Measurements from ENCODE around the gene TNXB. TPM values are rescaled to one million over a fixed set of nuclear protein-coding genes. Genes with fewer than 3 reads are reported as not detected.

TNXB gene
- total and polyA plus RNA-seq, 3 experiments from 2014 or later, result 2.5 to 4.9 TPM; not detected in 1

- no peaks in the 10 kb centered on the region for H3K9me3 ChIP-seq (ENCODE audit: low read length)
- Mint-ChIP-seq H3K4me3 (peak overlapping the region in 1 of 7 donors; percentile 50), H3K27ac (peak overlapping the region in 3 of 8 donors; percentile 45 to 84 (median 51)), H3K9me3 (no peaks in the 10 kb centered on the region), H3K36me3 (peaks cover 0 to 68% (median 12%) of the 10 kb centered on the region in 3 donors), H3K4me1 (peaks cover 6 to 13% (median 10%) of the 10 kb centered on the region in 3 donors), H3K27me3 (peaks cover 0 to 1% of the 10 kb centered on the region in 2 donors)
- no peak overlapping the region for H3K27ac ChIP-seq (ENCODE audit: low read depth, low read length)
- peaks cover 5% of the 10 kb centered on the region for H3K4me1 ChIP-seq (ENCODE audit: insufficient read depth, low read length)
- CTCF ChIA-PET, result no interaction called here
- peaks cover 42% of the 10 kb centered on the region for H3K36me3 ChIP-seq (ENCODE audit: insufficient read depth, low read length)
- POLR2A ChIA-PET, result no interaction called here
- no peaks in the 10 kb centered on the region for H3K27me3 ChIP-seq (ENCODE audit: insufficient read depth, low read length, poor library complexity, severe bottlenecking)
- no peak overlapping the region for H3K4me3 ChIP-seq (ENCODE audit: low read length)
- DNase-seq, result no peak
Observed at GRCh38 chr6:32115623-32116022, 6.5 kb upstream of the TNXB start.

DNA sequence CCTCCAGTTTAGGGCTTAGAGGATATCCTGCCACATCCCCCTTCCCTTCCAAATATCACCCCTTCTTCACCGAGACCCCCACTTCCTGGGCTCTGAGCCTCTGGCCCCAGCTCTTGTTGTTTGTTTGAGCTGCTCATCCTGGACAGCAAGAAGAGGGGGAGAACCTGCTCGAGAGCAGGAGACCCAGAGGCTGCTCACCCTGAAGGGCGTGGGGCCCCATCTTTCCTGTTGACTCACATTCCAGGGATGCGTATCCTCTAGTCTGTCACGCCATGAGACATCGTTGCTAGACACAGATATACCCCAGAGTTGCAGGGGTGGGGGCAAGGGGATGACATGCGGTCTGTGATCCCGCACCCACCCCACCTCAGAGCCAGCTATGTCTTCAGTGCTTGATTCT lies 5.7 kb upstream of the TNXB start:
- H3K4me3 ChIP-seq (ENCODE audit: low read length), result no peak overlapping the region
- Mint-ChIP-seq H3K27ac (peak overlapping the region in 4 of 8 donors; percentile 68 to 84 (median 77)), H3K9me3 (no peaks in the 10 kb centered on the region), H3K36me3 (peaks cover 0 to 62% (median 12%) of the 10 kb centered on the region in 3 donors), H3K4me3 (no peak overlapping the region), H3K4me1 (peaks cover 6 to 15% (median 10%) of the 10 kb centered on the region in 3 donors), H3K27me3 (peaks cover 0 to 1% of the 10 kb centered on the region in 2 donors)
- peaks cover 40% of the 10 kb centered on the region for H3K36me3 ChIP-seq (ENCODE audit: insufficient read depth, low read length)
- peaks cover 5% of the 10 kb centered on the region for H3K4me1 ChIP-seq (ENCODE audit: insufficient read depth, low read length)
- H3K9me3 ChIP-seq (ENCODE audit: low read length), result no peaks in the 10 kb centered on the region
- CTCF ChIA-PET, result no interaction called here
- POLR2A ChIA-PET, result interaction anchor here (1.0 to 1.4 kb wide), 2 partner anchors 13 to 15 kb away, joined by 3 read pairs; partner anchors contain the start of genes ATF6B and FKBPL
- DNase-seq, result no peak
- H3K27ac ChIP-seq (ENCODE audit: low read depth, low read length), result no peak overlapping the region
- no peaks in the 10 kb centered on the region for H3K27me3 ChIP-seq (ENCODE audit: insufficient read depth, low read length, poor library complexity, severe bottlenecking)

DNA sequence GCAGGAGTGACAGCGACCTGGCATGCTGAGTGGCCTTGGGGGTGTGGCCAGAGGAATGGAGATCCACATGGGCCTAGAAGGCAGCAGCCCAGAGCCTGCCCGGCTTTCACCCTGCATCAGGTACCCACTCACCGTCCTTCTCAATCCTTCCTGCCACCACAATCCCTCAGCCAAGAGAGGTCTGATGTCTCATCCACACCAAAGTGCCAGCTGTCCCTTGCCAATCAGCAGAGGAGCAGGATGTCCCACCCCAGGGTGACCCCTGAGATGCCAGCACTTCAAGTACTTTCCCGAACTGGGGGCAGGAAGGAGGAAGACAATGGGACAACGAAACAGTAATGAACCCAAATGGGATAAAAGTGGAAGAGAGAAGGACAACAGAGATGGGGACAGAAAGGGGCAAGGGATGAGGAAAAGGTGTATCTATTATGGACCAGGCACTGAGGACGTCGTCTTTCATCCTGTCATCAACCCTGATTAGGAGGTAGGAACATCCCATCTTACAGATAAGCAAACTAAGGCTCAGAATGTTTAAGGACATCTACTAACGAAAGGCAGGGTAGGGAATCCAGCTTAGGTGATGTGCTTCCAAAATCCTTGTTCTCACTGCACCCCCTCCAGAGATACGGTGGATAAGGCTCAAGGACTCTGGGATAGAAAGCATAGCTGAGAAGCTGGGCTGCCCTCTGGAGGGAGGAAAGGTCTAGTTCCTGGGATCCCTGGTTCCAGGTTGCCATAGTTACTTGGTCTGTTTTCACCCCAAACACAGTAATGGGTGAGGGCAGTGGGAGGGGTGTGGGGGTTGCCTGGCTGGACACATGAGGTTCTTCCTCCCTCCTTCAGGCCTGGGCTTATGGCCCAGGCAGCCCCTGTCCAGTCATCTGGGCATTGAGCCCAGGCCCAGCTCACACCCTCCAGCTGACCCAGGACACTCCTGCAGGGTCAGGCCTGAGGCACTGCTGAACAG lies 4.5 kb upstream of the TNXB start:
- no peak overlapping the region for H3K27ac ChIP-seq (ENCODE audit: low read depth, low read length)
- no peak overlapping the region for H3K4me3 ChIP-seq (ENCODE audit: low read length)
- Mint-ChIP-seq H3K4me3 (no peak overlapping the region), H3K4me1 (peaks cover 7 to 16% (median 10%) of the 10 kb centered on the region in 3 donors), H3K9me3 (no peaks in the 10 kb centered on the region), H3K36me3 (peaks cover 0 to 50% (median 6%) of the 10 kb centered on the region in 3 donors), H3K27me3 (peaks cover 2 to 3% of the 10 kb centered on the region in 2 donors), H3K27ac (peak overlapping the region in 6 of 8 donors; percentile 32 to 67 (median 55))
- DNase-seq, result no peak
- no peaks in the 10 kb centered on the region for H3K27me3 ChIP-seq (ENCODE audit: insufficient read depth, low read length, poor library complexity, severe bottlenecking)
- POLR2A ChIA-PET, result interaction anchor here (1.0 to 1.4 kb wide), 2 partner anchors 14 to 16 kb away, joined by 3 read pairs; partner anchors contain the start of genes ATF6B and FKBPL
- H3K9me3 ChIP-seq (ENCODE audit: low read length), result no peaks in the 10 kb centered on the region
- H3K36me3 ChIP-seq (ENCODE audit: insufficient read depth, low read length), result peaks cover 29% of the 10 kb centered on the region
- CTCF ChIA-PET, result no interaction called here
- peaks cover 10% of the 10 kb centered on the region for H3K4me1 ChIP-seq (ENCODE audit: insufficient read depth, low read length)

GRCh38 chr6:32112431-32112980 lies 3.4 kb upstream of the TNXB start:
- Mint-ChIP-seq H3K27ac (peak overlapping the region in 6 of 8 donors; percentile 6 to 84 (median 30)), H3K9me3 (no peaks in the 10 kb centered on the region), H3K27me3 (peaks cover 4 to 9% of the 10 kb centered on the region in 2 donors), H3K4me1 (peaks cover 17 to 25% (median 18%) of the 10 kb centered on the region in 3 donors), H3K36me3 (peaks cover 0 to 39% (median 4%) of the 10 kb centered on the region in 3 donors), H3K4me3 (no peak overlapping the region)
- Histone ChIP-seq H3K4me1 (ENCODE audit: insufficient read depth, low read length) (peaks cover 14% of the 10 kb centered on the region), H3K27me3 (ENCODE audit: insufficient read depth, low read length, poor library complexity, severe bottlenecking) (no peaks in the 10 kb centered on the region), H3K4me3 (ENCODE audit: low read length) (no peak overlapping the region), H3K27ac (ENCODE audit: low read depth, low read length) (no peak overlapping the region), H3K36me3 (ENCODE audit: insufficient read depth, low read length) (peaks cover 19% of the 10 kb centered on the region), H3K9me3 (ENCODE audit: low read length) (no peaks in the 10 kb centered on the region)
- DNase-seq, result no peak
- CTCF ChIA-PET, result no interaction called here
- POLR2A ChIA-PET, result no interaction called here

DNA sequence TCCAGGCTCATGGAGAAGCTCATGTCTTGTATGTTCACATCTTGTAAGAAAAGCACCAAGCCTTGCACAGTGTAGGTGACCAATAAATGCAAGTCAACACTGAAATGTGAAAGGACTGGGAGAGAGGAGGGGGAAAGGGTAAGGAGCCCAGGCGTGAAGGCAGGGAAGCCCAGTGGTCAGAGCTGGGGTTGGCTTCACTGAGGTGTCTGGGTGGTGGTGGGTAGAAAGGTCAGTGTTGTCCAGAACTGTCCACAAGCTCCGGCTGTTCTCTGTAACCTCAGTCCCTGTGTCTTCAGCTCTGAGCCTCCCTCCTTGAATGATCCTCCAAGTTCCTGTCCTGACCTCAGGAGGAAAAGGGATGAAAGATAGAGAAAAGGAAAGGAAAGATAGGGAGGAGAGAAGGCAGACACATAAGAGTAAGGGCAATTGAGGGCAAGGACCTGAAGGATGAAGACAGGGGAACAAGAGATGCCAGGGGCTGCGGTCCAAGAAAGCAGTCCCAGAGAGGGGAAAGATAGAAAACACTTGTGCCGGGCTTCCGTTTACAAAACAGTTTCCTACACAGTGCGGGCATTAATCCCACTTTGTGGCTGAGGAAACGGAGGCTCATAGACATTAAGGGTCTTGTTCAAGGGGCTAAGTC lies 2.4 kb upstream of the TNXB start:
- Mint-ChIP-seq H3K27me3 (peaks cover 5 to 19% of the 10 kb centered on the region in 2 donors), H3K4me3 (no peak overlapping the region), H3K27ac (peak overlapping the region in 6 of 8 donors; percentile 43 to 70 (median 62)), H3K4me1 (peaks cover 17 to 27% (median 18%) of the 10 kb centered on the region in 3 donors), H3K9me3 (no peaks in the 10 kb centered on the region), H3K36me3 (peaks cover 0 to 29% (median 4%) of the 10 kb centered on the region in 3 donors)
- CTCF ChIA-PET, result no interaction called here
- Histone ChIP-seq H3K4me3 (ENCODE audit: low read length) (no peak overlapping the region), H3K36me3 (ENCODE audit: insufficient read depth, low read length) (peaks cover 9% of the 10 kb centered on the region), H3K27ac (ENCODE audit: low read depth, low read length) (no peak overlapping the region), H3K27me3 (ENCODE audit: insufficient read depth, low read length, poor library complexity, severe bottlenecking) (no peaks in the 10 kb centered on the region), H3K9me3 (ENCODE audit: low read length) (no peaks in the 10 kb centered on the region), H3K4me1 (ENCODE audit: insufficient read depth, low read length) (peaks cover 14% of the 10 kb centered on the region)
- no peak for DNase-seq
- POLR2A ChIA-PET, result interaction anchor here (0.9 kb wide), 1 partner anchor 16 kb away, joined by 3 read pairs; the partner anchor contains the start of gene ATF6B

DNA sequence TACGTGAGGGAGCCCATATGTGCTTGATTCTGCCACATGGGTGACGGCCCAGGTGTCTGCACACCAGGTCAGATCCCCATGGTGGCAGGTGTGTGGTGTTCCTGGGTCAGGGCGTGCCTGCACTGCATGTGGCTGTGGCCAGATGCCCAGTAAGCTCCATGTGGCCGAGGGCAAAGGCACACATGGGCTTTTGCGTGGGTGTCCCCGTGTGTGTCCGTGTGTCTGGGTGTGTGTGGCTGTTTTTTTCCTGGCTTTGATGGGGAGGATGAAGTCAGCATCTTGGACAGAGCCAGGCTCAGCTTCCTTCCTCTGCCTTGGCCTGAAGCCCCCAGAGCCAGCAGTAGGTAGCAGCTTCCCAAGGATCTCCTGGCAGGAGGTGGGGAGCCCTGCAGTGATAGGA lies 1.5 kb upstream of the TNXB start:
- ChIA-PET POLR2A (interaction anchor here (0.9 kb wide), 1 partner anchor 97 kb away, joined by 10 read pairs; no protein-coding TSS in a partner anchor), CTCF (no interaction called here)

GRCh38 chr6:32109765-32110160 lies 625 bp upstream of the TNXB start:
- POLR2A ChIA-PET, result interaction anchor here (0.9 kb wide), 1 partner anchor 98 kb away, joined by 10 read pairs; no protein-coding TSS in a partner anchor
- H3K9me3 ChIP-seq (ENCODE audit: low read length), result no peaks in the 10 kb centered on the region
- H3K4me1 Mint-ChIP-seq, result peaks cover 17 to 27% (median 18%) of the 10 kb centered on the region in 3 donors
- peaks cover 14% of the 10 kb centered on the region for H3K4me1 ChIP-seq (ENCODE audit: insufficient read depth, low read length)
- DNase-seq, result no peak
- no peak overlapping the region for H3K4me3 Mint-ChIP-seq
- no peak overlapping the region for H3K4me3 ChIP-seq (ENCODE audit: low read length)
- CTCF ChIA-PET, result no interaction called here
- no peaks in the 10 kb centered on the region for H3K36me3 ChIP-seq (ENCODE audit: insufficient read depth, low read length)
- no peak overlapping the region for H3K27ac ChIP-seq (ENCODE audit: low read depth, low read length)
- H3K27ac Mint-ChIP-seq, result peak overlapping the region in 4 of 8 donors; percentile 36 to 72 (median 50)
- H3K27me3 Mint-ChIP-seq, result peaks cover 11 to 32% of the 10 kb centered on the region in 2 donors
- H3K36me3 Mint-ChIP-seq, result peaks cover 0 to 13% (median 1%) of the 10 kb centered on the region in 3 donors
- no peaks in the 10 kb centered on the region for H3K9me3 Mint-ChIP-seq
- H3K27me3 ChIP-seq (ENCODE audit: insufficient read depth, low read length, poor library complexity, severe bottlenecking), result peaks cover 3% of the 10 kb centered on the region

More for the DNA sequence above, 1.5 kb upstream of the TNXB start:
- Histone ChIP-seq H3K36me3 (ENCODE audit: insufficient read depth, low read length) (peaks cover under 1% of the 10 kb centered on the region), H3K27me3 (ENCODE audit: insufficient read depth, low read length, poor library complexity, severe bottlenecking) (peaks cover 3% of the 10 kb centered on the region), H3K9me3 (ENCODE audit: low read length) (no peaks in the 10 kb centered on the region), H3K27ac (ENCODE audit: low read depth, low read length) (no peak overlapping the region), H3K4me3 (ENCODE audit: low read length) (no peak overlapping the region), H3K4me1 (ENCODE audit: insufficient read depth, low read length) (peaks cover 14% of the 10 kb centered on the region)
- peaks cover 0 to 20% (median 4%) of the 10 kb centered on the region in 3 donors for H3K36me3 Mint-ChIP-seq
- H3K27me3 Mint-ChIP-seq, result peaks cover 9 to 26% of the 10 kb centered on the region in 2 donors
- H3K4me3 Mint-ChIP-seq, result peak overlapping the region in 1 of 7 donors; percentile 54
- no peaks in the 10 kb centered on the region for H3K9me3 Mint-ChIP-seq
- DNase-seq, result no peak
- H3K27ac Mint-ChIP-seq, result no peak overlapping the region
- peaks cover 17 to 27% (median 18%) of the 10 kb centered on the region in 3 donors for H3K4me1 Mint-ChIP-seq

Data from CD8-positive, alpha-beta memory T cell (primary cell).